Measurements from ENCODE around the gene LPCAT1. TPM values are rescaled to one million over a fixed set of nuclear protein-coding genes. Genes with fewer than 3 reads are reported as not detected.
A peak's percentile ranks its signal among the peaks of the same experiment; 100 is the strongest.

LPCAT1 gene
- total RNA-seq, 2 donors from 2014 or later = 17.5 to 22.7 TPM

GRCh38 chr5:1504069-1504595, 19.6 kb downstream of the LPCAT1 start:
- no peak for ATAC-seq
- intact Hi-C loops (cut with DNase I) = no loop called here
- no peak for DNase-seq

GRCh38 chr5:1503241-1504068, 20.3 kb downstream of the LPCAT1 start:
- peak; percentile 39 to 59 for ATAC-seq
- intact Hi-C loops (cut with DNase I) = no loop called here
- peak; percentile 82 for DNase-seq

GRCh38 chr5:1502737-1503120, 21.0 kb downstream of the LPCAT1 start:
- intact Hi-C loops (cut with DNase I) = no loop called here
- DNase-seq (no peak), ATAC-seq (no peak)

- intact Hi-C loops (cut with DNase I) = no loop called here
- DNase-seq = peak; percentile 61
- ATAC-seq = peak in 1 of 2 donors; percentile 41
Measured at GRCh38 chr5:1502046-1502736, 21.6 kb downstream of the LPCAT1 start.

GRCh38 chr5:1501372-1502045, 22.3 kb downstream of the LPCAT1 start:
- ATAC-seq (no peak), DNase-seq (no peak)
- intact Hi-C loops (cut with DNase I) = no loop called here

- peak; percentile 89 for DNase-seq
- peak; percentile 84 to 89 for ATAC-seq
- intact Hi-C loops (cut with DNase I) = no loop called here
Measured at GRCh38 chr5:1500411-1501091, 23.2 kb downstream of the LPCAT1 start.

- ATAC-seq = no peak
- intact Hi-C loops (cut with DNase I) = no loop called here
Measured at GRCh38 chr5:1499851-1500250, 23.9 kb downstream of the LPCAT1 start.

GRCh38 chr5:1498623-1499416, 24.9 kb downstream of the LPCAT1 start:
- intact Hi-C loops (cut with DNase I) = no loop called here
- DNase-seq = no peak

More at GRCh38 chr5:1499851-1500250, 23.9 kb downstream of the LPCAT1 start:
- no peak for DNase-seq

GRCh38 chr5:1497795-1498622, 25.8 kb downstream of the LPCAT1 start:
- DNase-seq (no peak), ATAC-seq (peak in 1 of 2 donors; percentile 27)
- intact Hi-C loops (cut with DNase I) = no loop called here

More at GRCh38 chr5:1498623-1499416, 24.9 kb downstream of the LPCAT1 start:
- ATAC-seq = no peak

GRCh38 chr5:1497242-1497777, 26.4 kb downstream of the LPCAT1 start:
- no peak for DNase-seq
- intact Hi-C loops (cut with DNase I) = no loop called here
- no peak for ATAC-seq

- ATAC-seq = no peak
- intact Hi-C loops (cut with DNase I) = no loop called here
- no peak for DNase-seq
Measured at GRCh38 chr5:1495525-1495897, 28.2 kb downstream of the LPCAT1 start.

- ATAC-seq (peak; percentile 31 to 35), DNase-seq (no peak)
- intact Hi-C loops (cut with DNase I) = no loop called here
Measured at GRCh38 chr5:1494780-1495524, 28.8 kb downstream of the LPCAT1 start.

GRCh38 chr5:1493941-1494340, 29.8 kb downstream of the LPCAT1 start:
- DNase-seq (no peak), ATAC-seq (no peak)
- intact Hi-C loops (cut with DNase I) = no loop called here

- intact Hi-C loops (cut with DNase I) = no loop called here
- no peak for DNase-seq
- ATAC-seq = no peak
Measured at GRCh38 chr5:1493413-1493812, 30.3 kb downstream of the LPCAT1 start.

GRCh38 chr5:1492757-1493156, 31.0 kb downstream of the LPCAT1 start:
- ATAC-seq = no peak
- intact Hi-C loops (cut with DNase I) = no loop called here
- no peak for DNase-seq

GRCh38 chr5:1490376-1490775, 33.4 kb downstream of the LPCAT1 start:
- intact Hi-C loops (cut with DNase I) = no loop called here
- ATAC-seq = no peak
- no peak for DNase-seq

GRCh38 chr5:1489754-1490153, 34.0 kb downstream of the LPCAT1 start:
- DNase-seq (no peak), ATAC-seq (no peak)
- intact Hi-C loops (cut with DNase I) = no loop called here

Measured in left cardiac atrium (tissue), 4 donors.